Spleen (tissue), 11 donors: ENCODE data around the gene TBC1D10A. TPM values are rescaled to one million over a fixed set of nuclear protein-coding genes. Genes with fewer than 3 reads are reported as not detected.

Source experiments
- DNase-seq: peaks from one replicate; pipeline ENCODE4 v3.0.0-alpha.2; 2020
- H3K27ac ChIP-seq, 8 donors: fragments of 200-600 bp; sonication (generic) in 7 of 8; 1 replicate in 4 of 8; 2 replicates in 4 of 8; pipeline versions ENCODE4 v1.5.0 to v1.8.0; 2016 to 2021; ENCODE audit warnings: inconsistent platforms in 4 of 8, mild to moderate bottlenecking in 4 of 8, moderate library complexity in 1 of 8
- H3K27me3 ChIP-seq, 7 donors: fragments of 200-600 bp; sonication (generic) in 6 of 7; replicated peaks in 1 of 7; 1 replicate in 4 of 7; 2 replicates in 3 of 7; pipeline versions ENCODE4 v1.5.0 to v1.8.0; 2016 to 2021; ENCODE audit warnings: inconsistent platforms in 3 of 7, mild to moderate bottlenecking in 1 of 7
- H3K36me3 ChIP-seq, 6 donors: fragments of 200-600 bp; sonication (generic) in 5 of 6; 1 replicate in 4 of 6; 2 replicates in 2 of 6; pipeline versions ENCODE4 v1.5.0 to v1.8.0; 2016 to 2021; ENCODE audit warnings: inconsistent platforms in 2 of 6
- H3K4me1 ChIP-seq, 6 donors: fragments of 200-600 bp; sonication (generic) in 5 of 6; 1 replicate in 3 of 6; 2 replicates in 3 of 6; pipeline versions ENCODE4 v1.5.0 to v1.8.0; 2016 to 2021; ENCODE audit warnings: inconsistent platforms in 3 of 6
- H3K4me3 ChIP-seq, 8 donors: fragments of 200-600 bp; sonication (generic) in 7 of 8; 1 replicate in 4 of 8; 2 replicates in 4 of 8; pipeline versions ENCODE4 v1.5.0 to v1.8.0; 2016 to 2021; ENCODE audit warnings: inconsistent platforms in 4 of 8, mild to moderate bottlenecking in 4 of 8, moderate library complexity in 2 of 8
- H3K9me3 ChIP-seq, 8 donors: fragments of 200-600 bp; sonication (generic) in 7 of 8; 1 replicate in 4 of 8; 2 replicates in 4 of 8; pipeline versions ENCODE4 v1.5.0 to v1.8.0; 2016 to 2021; ENCODE audit warnings: inconsistent platforms in 4 of 8
- CTCF ChIP-seq, 11 experiments: fragments of 200-600 bp in 7 of 11; fragments of 450-650 bp in 4 of 11; sonication (generic) in 4 of 11; IDR thresholded peaks in 8 of 11; conservative IDR thresholded peaks in 3 of 11; 1 replicate in 7 of 11; 2 replicates in 4 of 11; pipeline versions ENCODE4 v1.4.0 to v1.8.0; 2016 to 2021; ENCODE audit warnings: antibody characterized with exemption in 11 of 11, inconsistent platforms in 4 of 11, mild to moderate bottlenecking in 1 of 11
- POLR2A ChIP-seq, 3 donors: fragments of 450-650 bp; IDR thresholded peaks; one replicate each; pipeline ENCODE4 v1.5.1; 2017; ENCODE audit warnings: antibody characterized with exemption in 3 of 3, mild to moderate bottlenecking in 1 of 3
- POLR2AphosphoS5 ChIP-seq, 3 donors: sonication (generic); formaldehyde crosslinking; IDR thresholded peaks; one replicate each; pipeline ENCODE4 v1.5.1; 2017; ENCODE audit warnings: antibody characterized with exemption in 3 of 3
- WGBS, 5 donors: extraction: QIAGEN DNeasy Blood & Tissue Kit in 3 of 5; methylation state at CpG; one replicate each; pipeline versions ENCODE4 v1.1.5 to v1.1.7; 2013 to 2018; 5-methylcytosine and 5-hydroxymethylcytosine counted together
- intact Hi-C: fragments of 100-400 bp; cut with DNase I; formaldehyde crosslinking; loops from one replicate; pipeline ENCODE4 v1.15.0; 2023; ENCODE audit warnings: low total_unique reads
- polyA plus RNA-seq, 3 donors: library from polyadenylated mRNA; stranded (reverse); fragments of 200-250 nt; gene quantifications; one replicate each; pipeline ENCODE4 v1.2.1, GENCODE V29; 2013
- total RNA-seq, 7 donors: library from RNA; depleted of rRNA in 3 of 7; stranded (reverse); fragments of >200 nt in 3 of 7; fragmentation: NEBNext Ultra II Directional in 4 of 7; extraction: Animal tissue kit (Norgen Biotek cat#: 25700) in 4 of 7; gene quantifications; one replicate each; pipeline versions ENCODE4 v1.1.0 to v1.2.1, GENCODE V29; 2016 to 2021
- donor health status: healthy with polysubstance abuse.
- donor health status: DM: no; HTN: no; CAD: no; lungs with moderate emphysema.
- donor health status: DM: no; HTN: no; CAD: no.
- donor health status: Bipolar disorder and iron deficiency.
- donor health status: healthy.
- donor health status: DM: no; HTN: no; CAD: no.
- donor health status: DM: yes; HTN: yes; CAD: no.

Gene TBC1D10A
- total and polyA plus RNA-seq, 10 donors = 21.1 to 46.4 (median 33.1) TPM

- no peak for TF ChIP-seq POLR2AphosphoS5 (IDR thresholded peaks at IDR 0.05)
- TF ChIP-seq POLR2A (IDR thresholded peaks at IDR 0.05) = no peak
- no peak for TF ChIP-seq CTCF (IDR thresholded peaks at IDR 0.05 in 8 of 11, conservative IDR thresholded peaks at IDR 0.05 in 3 of 11)
- Histone ChIP-seq H3K4me1 (peaks cover 0 to 15% (median 10%) of the 10 kb centered on the region in 6 donors), H3K4me3 (no peak overlapping the region), H3K27me3 (no peaks in the 10 kb centered on the region), H3K36me3 (peaks cover 0 to 14% (median 0%) of the 10 kb centered on the region in 6 donors), H3K9me3 (no peaks in the 10 kb centered on the region), H3K27ac (no peak overlapping the region)
- no peak for DNase-seq
- 89 to 94% (median 93%) methylated on average over 6 to 9 of the region's 9 CpGs for WGBS, 5 donors
- intact Hi-C loops = no loop called here
Observed at GRCh38 chr22:30368420-30368819, 41.7 kb upstream of the TBC1D10A start.

- H3K27ac ChIP-seq = no peak overlapping the region
- 93 to 96% (median 93%) methylated on average over 5 to 18 of the region's 18 CpGs for WGBS, 5 donors
- peaks cover 0 to 28% (median 0%) of the 10 kb centered on the region in 6 donors for H3K36me3 ChIP-seq
- no peaks in the 10 kb centered on the region for H3K27me3 ChIP-seq
- H3K4me1 ChIP-seq = no peaks in the 10 kb centered on the region
- H3K9me3 ChIP-seq = no peaks in the 10 kb centered on the region
- H3K4me3 ChIP-seq = no peak overlapping the region
- no peak for DNase-seq
- no peak for TF ChIP-seq CTCF (IDR thresholded peaks at IDR 0.05 in 8 of 11, conservative IDR thresholded peaks at IDR 0.05 in 3 of 11)
- TF ChIP-seq POLR2AphosphoS5 (IDR thresholded peaks at IDR 0.05) = no peak
- no peak for TF ChIP-seq POLR2A (IDR thresholded peaks at IDR 0.05)
- intact Hi-C loops = no loop called here
Observed at GRCh38 chr22:30365891-30366290, 39.1 kb upstream of the TBC1D10A start.

GRCh38 chr22:30362651-30363281 is 36.0 kb upstream of the TBC1D10A start:
- DNase-seq = no peak
- peaks cover 0 to 28% (median 0%) of the 10 kb centered on the region in 6 donors for H3K36me3 ChIP-seq
- no peaks in the 10 kb centered on the region for H3K9me3 ChIP-seq
- H3K4me3 ChIP-seq = no peak overlapping the region
- H3K4me1 ChIP-seq = peaks cover 0 to 4% (median 3%) of the 10 kb centered on the region in 6 donors
- TF ChIP-seq CTCF (IDR thresholded peaks at IDR 0.05 in 8 of 11, conservative IDR thresholded peaks at IDR 0.05 in 3 of 11) (no peak), POLR2AphosphoS5 (IDR thresholded peaks at IDR 0.05) (no peak), POLR2A (IDR thresholded peaks at IDR 0.05) (no peak)
- H3K27me3 ChIP-seq = no peaks in the 10 kb centered on the region
- WGBS, 5 donors = 73 to 83% (median 80%) methylated on average over 6 to 7 of the region's 7 CpGs
- H3K27ac ChIP-seq = no peak overlapping the region
- intact Hi-C loops = no loop called here

- Histone ChIP-seq H3K4me1 (peaks cover 4 to 11% (median 10%) of the 10 kb centered on the region in 6 donors), H3K27me3 (no peaks in the 10 kb centered on the region), H3K36me3 (peaks cover 0 to 28% (median 0%) of the 10 kb centered on the region in 6 donors), H3K9me3 (no peaks in the 10 kb centered on the region), H3K27ac (no peak overlapping the region), H3K4me3 (no peak overlapping the region)
- intact Hi-C loops = no loop called here
- DNase-seq = no peak
- 81 to 87% (median 84%) methylated on average over 10 of the region's 10 CpGs for WGBS, 5 donors
- no peak for TF ChIP-seq POLR2A (IDR thresholded peaks at IDR 0.05)
- no peak for TF ChIP-seq POLR2AphosphoS5 (IDR thresholded peaks at IDR 0.05)
- TF ChIP-seq CTCF (IDR thresholded peaks at IDR 0.05 in 8 of 11, conservative IDR thresholded peaks at IDR 0.05 in 3 of 11) = no peak
Observed at GRCh38 chr22:30361916-30362650, 35.3 kb upstream of the TBC1D10A start.
